Panc1 (cell line): ENCODE data around the gene PGBD5.

Source experiments
- CTCF ChIP-seq: fragments of 450-650 bp; IDR thresholded peaks from 2 replicates; pipeline ENCODE4 v1.5.1; 2017; ENCODE audit warnings: mild to moderate bottlenecking
- REST ChIP-seq, 2 experiments: IDR thresholded peaks; 2 replicates each; pipeline ENCODE4 v1.6.1; 2011 to 2012; ENCODE audit warnings: low read depth in 2 of 2, control low read depth in 1 of 2, low read length in 1 of 2, mild to moderate bottlenecking in 1 of 2, moderate library complexity in 1 of 2; ENCODE audit not compliant: insufficient read depth in 1 of 2
- SIN3A ChIP-seq: IDR thresholded peaks from 2 replicates; pipeline ENCODE4 v1.6.1; 2012; ENCODE audit warnings: low read depth, mild to moderate bottlenecking, low read length, moderate library complexity, borderline replicate concordance; ENCODE audit not compliant: insufficient read depth
- TCF7L2 ChIP-seq: IDR thresholded peaks from 2 replicates; pipeline ENCODE4 v1.6.1; 2011; ENCODE audit warnings: mild to moderate bottlenecking, low read depth, low read length, inconsistent platforms

GRCh38 chr1:230359992-230360668 lies 66.0 kb downstream of the PGBD5 start:
- TF ChIP-seq CTCF (no peak), TCF7L2 (no peak), REST (IDR thresholded peaks at IDR 0.05; ENCODE audit: insufficient read depth in 1 of 2, low read depth in 2 of 2, low read length in 1 of 2) (no peak), SIN3A (no peak)
